NCI-H2107 treated with DMSO at 0.1 percent for 48 hours (cell line): ENCODE measurements around the gene STMN1.

Source experiments
- DNase-seq: peaks from one replicate; lab custom pipeline; 2025; ENCODE audit not compliant: unreplicated experiment; lab: John Stamatoyannopoulos, UW

STMN1 gene

DNA sequence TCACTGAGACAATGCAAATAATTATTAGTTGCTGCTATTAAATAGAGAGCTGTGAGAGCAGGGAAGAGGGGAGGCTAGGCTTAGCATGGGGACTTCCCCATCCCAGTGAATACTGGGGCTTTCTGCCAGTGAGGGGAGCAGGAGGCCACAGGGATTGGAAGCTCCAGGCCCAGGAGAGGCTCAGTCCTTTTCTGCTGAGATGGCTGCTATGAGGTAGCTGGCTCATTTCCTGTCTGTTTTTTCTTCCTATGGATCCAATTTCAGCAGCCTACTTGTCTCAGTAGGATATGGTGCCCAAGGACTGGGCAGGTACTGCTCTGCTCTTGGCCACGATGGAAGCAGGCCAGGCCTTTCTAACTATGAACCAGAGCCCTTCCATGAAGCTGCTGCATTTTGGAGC lies 10.0 kb downstream of the STMN1 start:
- DNase-seq, result peak; percentile 67

DNA sequence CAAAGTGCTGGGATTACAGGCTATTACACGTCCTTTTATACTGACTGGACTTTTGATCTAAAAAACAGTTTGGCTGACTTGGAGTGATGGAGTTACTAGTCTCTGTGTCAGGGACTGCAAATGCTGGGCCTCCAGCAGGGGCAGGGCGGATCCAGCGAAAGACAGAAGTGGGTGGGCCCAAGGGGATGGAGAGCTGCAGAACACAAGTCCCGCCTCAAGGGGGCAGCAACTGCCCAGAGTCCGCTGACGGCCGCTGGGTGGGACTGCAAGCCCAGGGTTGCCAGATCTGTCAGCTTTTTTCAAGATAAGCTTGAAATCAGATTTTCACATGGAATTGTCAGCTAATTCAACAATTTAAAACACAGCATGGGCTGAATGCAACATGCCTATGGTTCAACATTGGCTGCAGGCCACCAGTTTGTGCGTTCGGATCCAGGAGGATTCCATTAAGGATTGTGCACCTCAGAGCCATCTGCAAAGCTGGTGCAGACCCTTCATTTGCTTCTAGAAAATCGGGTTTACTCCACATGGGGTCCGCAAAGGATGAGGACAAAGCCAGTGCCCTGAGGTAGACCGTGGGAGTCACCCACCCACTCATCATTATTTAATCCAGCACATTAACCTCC lies 10.7 kb downstream of the STMN1 start:
- DNase-seq, result peak; percentile 83

DNA sequence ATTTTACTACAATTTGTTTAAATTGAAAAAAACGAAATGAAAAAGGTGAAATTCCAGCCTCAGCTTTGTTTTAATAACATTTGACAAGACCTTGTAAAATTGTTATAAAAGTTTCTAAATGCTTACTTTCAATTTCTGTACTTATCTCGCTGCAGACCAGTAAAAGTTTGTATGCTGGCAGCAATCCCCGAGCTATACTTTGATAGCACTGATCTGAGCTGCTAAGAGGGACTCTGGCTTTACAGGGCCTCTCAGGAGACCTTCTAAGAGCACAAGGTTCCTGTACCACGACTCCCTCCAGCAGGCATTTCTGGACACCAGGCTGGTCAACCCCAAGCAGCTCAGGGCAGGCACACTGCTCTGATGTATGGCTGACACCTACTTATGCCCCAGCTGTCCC lies 13.1 kb downstream of the STMN1 start:
- DNase-seq, result no peak

DNA sequence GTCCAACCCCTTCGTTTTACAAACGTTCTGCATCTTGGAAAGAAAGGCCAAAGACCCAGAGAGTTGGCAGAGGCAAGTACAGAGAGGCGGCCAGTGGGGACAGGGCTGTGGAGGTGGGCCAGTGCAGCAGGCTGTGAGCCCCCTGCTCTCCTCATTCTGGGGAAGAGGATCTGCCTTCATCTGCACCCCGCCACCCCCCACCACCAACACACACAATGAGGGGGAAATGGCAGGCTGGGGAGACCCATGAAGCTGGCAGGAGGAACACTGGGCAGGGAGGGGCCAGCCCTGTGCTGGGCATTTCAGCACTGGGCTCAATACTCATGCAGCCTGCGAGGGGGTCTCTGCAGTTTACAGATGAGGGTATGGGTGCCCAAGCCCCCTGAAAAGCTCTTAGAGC lies 14.6 kb downstream of the STMN1 start:
- no peak for DNase-seq

DNA sequence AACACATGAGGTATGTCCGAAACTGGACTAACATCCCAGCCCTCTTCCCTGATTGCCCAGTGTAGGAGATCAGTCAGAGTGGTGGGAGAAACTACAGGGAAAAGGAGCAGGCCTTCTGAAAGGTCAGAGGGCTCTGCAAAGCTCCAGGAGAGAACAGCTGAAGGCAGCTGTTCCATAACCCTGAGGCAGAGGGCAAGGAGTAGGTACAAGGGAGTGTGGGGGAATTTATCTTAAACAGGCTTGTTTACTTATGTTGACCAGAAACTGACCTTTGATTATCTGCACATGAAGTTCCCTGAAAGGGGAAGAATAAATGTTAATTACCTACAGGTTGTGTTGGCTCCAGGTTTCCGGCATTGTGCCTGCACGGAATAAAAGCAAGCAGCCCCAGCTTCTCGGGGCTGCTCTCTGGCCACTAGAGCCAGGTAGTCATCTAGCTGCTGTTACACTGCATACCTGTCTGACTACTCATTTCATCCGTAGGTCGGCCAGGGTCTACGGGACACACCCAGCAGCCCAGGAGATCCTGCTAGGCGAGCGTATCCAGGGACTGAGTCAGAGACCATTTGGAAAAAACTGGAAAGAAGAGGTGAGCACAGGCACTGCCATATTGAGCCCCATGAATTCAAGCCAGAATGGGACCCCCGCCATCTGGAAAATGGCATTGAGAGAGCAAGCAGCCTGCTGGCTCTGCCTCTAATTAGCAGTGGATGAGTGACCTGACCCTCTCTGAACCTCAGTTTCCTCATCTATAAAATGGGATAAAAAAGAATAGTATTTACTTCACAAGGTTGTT lies 15.8 kb downstream of the STMN1 start:
- DNase-seq, result no peak

DNA sequence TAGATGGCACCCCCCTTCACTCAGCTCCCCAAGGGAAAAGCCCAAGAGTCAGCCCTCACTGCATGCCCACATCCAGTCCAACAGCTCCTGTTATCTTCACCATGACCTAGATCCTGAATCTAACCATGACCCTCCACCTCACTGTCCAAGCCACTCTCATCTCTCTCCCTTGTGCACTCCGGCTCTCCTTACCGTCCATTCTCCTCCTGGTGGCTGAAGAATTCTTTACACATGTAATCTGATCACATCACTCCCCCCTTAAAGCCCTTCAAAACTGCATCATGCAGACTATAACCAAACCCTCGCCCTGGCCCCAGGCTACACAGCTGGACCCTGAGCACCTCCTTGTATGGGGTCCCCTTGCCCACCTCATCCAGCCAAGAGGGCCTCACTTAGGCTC lies 16.7 kb downstream of the STMN1 start:
- DNase-seq, result peak; percentile 80

DNA sequence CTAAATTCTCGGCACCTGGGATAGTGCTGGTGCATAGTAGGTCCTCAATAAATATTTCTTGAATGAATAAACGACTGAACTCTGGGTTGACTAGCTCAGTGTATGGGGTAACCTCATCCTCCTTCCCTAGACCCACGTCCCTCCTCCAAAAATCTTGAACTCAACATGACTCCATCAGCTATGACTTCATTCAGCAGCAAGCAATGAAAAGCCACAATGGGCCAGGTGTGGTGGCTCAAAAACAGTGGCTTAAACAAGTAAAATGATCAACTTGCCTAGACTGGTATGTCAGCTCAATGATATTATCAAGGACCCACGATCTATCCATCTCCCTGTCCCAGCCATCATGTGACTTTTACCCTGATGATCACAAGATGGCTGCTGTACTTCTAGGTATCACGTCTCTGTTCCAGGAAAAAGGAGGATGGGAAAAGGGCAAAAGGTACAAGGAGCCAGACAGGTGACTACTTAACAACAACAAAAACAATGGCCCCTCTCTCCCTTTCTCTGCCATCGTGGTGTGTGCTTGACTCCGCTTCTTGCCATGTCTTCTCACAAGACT lies 17.7 kb downstream of the STMN1 start:
- DNase-seq, result no peak

DNA sequence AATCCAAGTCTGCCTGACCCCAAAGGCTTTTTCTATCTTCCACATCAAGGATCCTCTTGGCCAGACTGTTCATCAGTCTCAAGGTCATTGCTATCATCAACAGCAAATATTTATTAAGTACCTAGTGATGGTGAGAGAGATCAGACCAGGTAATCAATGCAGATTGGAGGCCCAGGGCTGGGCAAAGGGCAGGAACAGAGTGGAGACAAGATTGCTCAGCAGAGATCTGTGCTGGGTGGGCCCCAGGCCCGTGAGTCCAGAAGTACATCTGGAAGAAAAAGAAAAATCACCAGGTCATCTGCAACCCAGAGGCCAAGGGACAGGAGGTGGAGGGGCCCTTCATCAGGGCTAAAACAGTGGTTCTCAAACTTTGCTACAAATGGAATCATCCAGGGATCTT lies 20.6 kb downstream of the STMN1 start:
- no peak for DNase-seq

DNA sequence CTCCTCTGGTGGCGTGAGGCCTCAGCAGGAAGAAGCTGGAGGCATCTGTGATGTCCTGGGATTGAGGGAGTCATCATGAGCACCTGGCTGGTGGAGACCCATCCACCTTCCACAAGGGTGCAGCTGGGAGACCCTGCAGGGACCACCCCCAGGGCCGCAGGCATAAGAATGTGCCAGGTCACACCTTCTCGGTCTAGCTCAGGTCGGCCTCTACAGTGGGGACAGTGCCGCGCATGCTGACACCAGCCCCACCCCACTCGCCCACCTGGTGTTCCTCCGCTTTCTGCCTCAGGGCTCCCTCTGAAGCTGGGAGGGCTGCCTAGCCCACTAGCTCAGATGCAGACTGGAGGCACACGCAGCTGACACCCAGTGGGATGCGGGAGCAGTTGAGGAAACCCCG lies 25.0 kb downstream of the STMN1 start:
- DNase-seq, result no peak

DNA sequence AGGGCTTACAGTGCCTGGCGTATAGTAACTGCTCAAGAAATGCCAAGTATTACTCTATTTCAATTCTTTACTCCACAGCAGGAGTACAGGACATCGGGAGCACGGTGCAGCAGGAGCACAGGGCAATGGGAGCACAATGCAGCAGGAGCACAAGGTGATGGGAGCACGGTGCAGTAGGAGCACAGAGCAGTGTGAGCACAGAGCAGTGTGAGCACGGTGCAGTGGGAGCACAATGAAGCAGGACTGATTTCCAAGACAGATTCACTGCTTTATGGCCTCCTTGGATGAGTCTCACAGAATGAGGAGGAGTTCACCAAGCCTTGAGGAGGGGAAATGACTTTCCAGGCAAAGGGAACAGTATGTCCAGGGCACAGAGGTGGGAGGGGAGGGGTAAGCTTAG lies 25.7 kb downstream of the STMN1 start:
- DNase-seq, result no peak

DNA sequence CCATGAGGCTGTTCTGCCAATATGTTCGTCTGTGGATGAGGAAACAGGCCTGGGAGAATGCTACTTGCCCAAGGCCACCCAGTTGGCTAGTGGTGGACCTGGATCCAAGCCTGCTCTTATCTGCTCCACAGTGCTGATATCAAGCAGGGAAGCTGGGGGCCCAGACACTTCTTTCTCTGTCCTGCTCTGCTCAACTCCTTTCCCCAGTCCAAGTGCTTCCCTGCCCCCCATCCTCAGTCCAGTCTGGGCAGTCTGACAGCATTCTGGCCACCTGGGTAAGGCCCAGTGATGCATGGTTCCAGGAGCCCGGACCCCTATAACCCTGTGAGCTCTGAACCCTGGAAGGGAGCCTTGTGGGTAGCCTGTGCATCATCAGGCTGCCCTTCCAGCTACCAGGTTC lies 26.5 kb downstream of the STMN1 start:
- DNase-seq, result no peak

DNA sequence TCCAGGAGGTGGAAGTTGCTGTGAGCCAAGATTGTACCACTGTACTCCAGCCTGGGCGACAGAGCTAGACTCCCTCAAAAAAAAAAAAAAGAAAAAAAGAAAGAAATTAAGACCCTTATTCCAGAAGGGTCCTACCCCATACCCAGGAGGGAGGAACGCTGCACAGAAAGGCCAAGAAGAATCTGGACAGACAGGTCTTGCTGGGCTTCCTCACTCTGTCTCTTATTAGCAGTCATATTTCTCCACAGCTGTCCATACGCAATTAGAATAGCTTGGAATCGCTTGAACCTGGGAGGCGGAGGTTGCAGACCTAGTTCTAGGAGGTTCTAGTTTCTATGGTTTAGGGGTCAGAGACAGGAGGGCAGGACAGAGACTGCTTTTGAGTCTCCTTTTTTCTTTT lies 27.5 kb downstream of the STMN1 start:
- DNase-seq, result no peak

DNA sequence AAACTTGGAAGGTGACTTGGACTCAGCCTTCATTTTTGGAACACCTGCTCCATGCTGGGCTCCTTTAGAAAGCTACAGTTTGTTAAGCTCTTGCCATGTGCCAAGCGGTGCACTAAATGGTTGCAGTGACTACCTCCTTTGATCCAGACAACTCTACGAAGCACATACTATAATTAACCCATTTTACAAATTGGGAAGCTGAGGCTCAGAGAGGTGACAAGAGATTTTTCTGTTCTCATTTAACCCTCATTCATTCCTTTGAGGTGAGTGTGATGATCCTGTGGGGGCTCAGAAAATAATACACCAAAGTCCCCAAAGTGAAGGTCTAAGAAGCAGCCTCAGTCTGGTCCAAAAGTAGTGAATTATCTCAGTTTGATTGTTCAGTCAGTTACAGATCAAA lies 29.1 kb downstream of the STMN1 start:
- DNase-seq, result no peak

DNA sequence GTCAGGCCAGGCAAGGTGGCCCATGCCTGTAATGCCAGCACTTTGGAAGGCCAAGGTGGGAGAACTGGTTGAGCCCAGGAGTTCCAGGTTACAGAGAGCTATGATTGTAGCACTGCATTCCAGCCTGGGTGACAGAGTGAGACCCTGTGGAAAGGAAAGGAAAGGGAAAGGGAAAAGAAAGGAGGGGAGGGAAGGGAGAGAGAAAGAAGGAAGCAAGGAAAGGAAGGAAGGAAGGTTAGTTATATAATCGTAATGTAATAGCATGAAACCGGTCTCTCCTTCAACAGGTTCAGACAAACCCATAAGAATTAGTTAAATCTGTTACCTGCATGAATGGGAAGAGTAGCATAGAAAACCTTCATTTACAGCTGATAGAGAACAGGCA lies 29.5 kb downstream of the STMN1 start:
- no peak for DNase-seq

DNA sequence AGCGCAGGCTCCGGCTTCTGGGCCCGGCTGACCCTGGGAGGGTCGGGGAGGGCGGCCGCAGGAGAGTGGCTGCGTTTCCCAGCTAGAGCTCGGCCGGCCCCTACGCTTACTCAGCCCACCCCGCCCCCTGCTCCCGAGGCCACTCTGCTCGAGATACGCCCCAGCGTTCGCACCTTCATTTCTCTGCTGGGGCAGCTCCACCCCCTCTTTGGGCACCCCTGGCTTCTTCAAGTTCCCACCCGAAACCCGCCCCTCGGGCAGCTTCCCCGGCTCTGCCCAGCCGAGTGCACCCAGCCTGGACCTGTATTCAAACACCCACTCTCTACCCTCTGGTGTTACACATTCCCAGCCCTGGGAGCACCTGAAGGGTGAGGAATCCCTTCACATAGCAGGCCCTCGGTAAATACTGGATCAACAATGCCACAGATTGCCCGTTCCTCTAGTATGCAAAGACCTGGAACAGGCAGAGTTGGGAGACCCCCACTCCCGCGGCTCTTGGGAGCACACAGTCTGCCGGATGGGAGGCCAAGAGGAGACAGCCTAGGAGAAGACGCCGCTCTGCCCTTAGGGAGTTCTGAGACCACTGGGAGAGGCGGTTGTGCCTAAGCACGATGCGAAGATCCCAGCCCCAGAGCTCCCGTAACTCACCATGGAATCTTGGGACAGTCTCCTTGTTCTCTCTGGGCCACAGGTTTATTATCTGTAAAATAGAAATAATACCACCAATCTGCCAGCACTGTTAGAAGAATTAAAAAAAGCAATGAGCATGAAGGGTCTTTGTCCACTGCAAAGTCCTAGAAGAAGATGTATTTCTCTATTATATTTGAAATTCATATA lies 30.1 kb downstream of the STMN1 start:
- no peak for DNase-seq

DNA sequence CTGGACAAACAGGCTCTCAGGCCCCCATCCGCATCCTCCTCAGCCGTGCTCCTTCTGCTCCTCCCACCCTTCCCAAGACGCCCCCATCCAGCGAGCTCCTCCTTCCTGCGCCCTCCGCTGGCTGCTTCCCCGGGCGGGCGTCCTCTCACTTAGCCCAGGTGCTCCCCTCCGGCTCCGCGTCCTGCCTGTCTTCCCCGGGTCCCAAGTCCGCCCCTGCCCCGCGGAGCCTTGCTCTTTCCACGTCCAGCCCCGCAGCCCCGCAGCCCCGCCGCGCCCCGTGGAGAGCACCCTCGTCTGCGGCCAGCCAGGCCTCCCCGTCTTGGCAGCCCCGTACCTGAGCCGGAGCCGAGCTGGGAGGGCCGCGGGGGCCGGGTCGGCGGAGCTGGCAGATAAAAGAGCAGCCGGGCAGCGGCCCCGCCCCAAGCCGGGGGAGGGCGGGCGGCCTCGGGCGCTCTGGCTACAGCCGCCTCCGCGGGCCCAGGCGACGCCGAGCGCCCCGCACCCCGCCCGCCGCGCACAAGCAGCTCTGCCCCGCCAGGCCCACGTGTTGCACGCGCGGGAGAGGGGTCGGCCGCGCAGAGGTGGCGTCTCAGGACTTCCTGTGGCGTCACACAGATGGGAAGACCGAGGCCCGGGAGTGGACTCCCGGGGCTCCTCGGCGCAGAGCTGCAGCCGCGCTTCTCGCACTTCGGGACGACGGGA lies 30.9 kb downstream of the STMN1 start, which contains the start of gene PAQR7:
Gene PAQR7 (minus strand): TSS at position 555 of the 702 bp plus-strand sequence. CDS start 11,869 bp downstream, outside the sequence.
- no peak for DNase-seq

DNA sequence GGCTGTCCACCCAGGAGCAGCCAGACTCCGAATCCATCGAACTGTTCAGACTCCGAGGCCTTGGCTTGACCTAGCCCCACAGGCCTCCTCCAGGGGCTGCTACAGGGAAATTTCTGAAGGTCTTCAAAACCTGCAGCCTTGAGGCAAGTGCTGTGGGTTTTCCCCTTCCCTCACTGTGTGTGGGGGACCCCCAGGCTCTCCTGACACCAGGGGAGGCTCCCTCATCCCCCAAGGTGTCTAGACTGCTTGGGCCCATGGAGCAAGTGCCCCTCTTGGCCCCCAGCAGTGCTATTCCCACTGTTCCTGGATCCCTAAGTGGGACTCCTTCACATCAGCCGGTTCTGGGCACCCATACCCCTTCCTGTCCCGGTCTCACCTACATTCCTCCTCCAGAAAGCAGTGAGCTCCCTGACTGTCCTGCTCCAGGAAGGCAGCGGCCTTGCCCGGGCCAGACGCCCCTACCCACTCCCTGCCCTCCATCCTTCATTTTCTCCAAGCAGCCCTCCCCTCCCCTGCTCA lies 31.5 kb downstream of the STMN1 start:
- DNase-seq, result no peak

DNA sequence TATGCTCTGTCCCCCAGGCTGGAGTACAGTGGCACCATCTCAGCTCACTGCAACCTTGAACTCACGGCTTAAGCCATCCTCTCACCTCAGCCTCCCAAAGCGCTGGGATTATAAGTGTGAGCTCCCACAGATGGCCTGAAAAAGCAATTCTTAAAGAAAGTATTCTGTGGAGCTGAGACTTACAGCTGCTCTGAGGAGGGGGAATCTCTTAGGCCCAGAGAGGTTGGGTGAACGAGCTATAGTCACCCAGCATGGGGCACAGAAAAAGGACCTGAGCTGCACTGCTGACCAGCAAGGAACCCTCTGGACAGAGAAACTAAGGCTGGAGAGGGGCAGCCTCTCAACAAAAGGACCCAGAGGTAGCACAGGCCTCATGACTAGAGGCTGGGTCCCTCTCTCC lies 32.0 kb downstream of the STMN1 start:
- DNase-seq, result no peak

DNA sequence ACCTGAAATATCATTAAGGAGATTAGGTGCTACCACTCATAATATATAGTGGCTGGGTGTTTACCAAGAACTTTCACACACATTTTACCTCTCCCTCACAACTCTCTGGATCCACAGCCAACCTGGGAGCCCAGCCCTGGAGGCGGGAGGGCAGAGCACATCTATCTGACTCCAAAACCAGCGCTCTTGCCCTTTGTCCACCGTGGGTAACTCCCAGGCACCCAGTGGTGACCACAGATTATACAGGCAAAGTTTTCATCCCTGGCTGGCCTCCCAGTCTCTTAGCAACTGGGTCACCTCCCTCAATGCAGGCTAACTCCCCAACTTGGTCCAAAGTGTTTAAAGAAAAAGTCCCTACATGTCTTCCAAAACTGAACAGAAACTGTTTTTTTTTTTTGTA lies 33.1 kb downstream of the STMN1 start:
- DNase-seq, result no peak

DNA sequence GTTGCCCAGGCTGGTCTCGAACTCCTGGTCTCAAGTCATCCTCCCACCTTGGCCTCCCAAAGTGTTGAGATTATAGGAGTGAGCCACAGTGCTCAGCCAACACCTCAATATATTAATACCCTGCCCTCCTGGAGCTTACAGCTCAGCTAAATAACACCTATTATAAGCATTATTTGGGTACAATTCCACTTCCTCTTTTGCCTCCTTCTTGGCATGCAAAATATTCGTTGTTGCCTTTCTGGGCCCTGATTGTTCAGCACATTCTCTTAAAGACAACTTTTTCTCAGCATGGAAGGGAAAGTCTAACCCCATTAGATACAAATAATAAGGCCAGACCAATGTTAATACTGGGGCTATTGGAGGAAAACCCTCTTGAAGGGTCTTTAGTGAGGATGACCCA lies 33.5 kb downstream of the STMN1 start:
- no peak for DNase-seq
